GM19240 (cell line): Measurements from ENCODE around the gene CCDC169.
"Not testable (repeated sequence)": the region's sequence is repeated elsewhere in the genome, so short reads cannot be mapped to it uniquely, and the experiment has no call there.

Experiments used
- DNase-seq: peaks from one replicate; pipeline ENCODE4 v3.0.0; 2011; ENCODE audit warnings: low spot score; ENCODE audit not compliant: insufficient read length

CCDC169 gene

GRCh38 chr13:36297366-36298338, at the start of gene CCDC169:
Gene CCDC169, minus strand, starts transcription at chr13:36297814. Its CDS starts 95 bp downstream, at chr13:36297719.
- no peak for DNase-seq

DNA sequence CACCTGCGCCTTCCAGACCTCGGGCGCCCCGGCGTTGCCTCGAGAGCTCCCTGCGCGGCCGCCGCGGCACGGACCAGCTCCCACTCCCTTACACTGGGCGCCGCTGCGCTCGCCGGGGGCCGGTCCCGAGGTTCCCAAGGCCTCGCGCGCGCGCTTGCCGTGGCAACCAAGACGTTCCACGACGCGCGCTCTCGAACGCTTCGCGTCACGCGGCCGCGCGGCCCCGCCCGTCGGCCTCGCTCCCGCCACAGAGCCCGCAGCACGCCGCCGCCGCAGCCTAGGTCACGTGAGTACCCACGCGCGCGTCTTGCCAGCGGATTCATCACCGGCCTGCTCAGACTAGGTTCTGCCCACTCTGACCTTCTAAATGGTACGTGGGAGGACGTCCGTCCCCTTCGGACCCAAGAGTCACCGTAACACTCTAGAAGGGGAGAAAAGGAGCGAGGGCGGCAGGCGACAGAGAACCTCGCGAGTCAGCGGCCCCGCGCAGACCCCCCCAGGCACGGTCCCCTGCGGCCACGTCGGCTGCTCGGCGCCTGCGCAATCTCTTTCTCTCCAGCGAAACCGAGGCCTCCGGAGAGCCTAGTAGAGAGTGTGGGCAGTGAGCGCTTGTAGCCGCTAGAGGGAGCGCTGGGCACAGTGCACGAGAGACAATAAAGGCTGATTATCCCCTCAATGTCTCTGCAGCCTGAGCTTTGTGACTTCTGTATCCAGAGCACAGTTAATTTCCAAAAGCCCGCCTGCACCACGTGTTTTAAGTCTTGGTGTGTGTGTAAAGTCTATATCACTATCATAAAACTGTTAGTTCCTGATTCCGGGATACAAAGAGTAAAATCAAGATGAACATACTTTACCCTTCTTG, 48.8 kb upstream of the CCDC169 start, which contains the start of gene SPART:
SPART (minus strand) TSS at position 173 of the 862 bp plus-strand sequence. CDS start 10,564 bp downstream, outside the sequence.
- DNase-seq: peak; percentile 37

DNA sequence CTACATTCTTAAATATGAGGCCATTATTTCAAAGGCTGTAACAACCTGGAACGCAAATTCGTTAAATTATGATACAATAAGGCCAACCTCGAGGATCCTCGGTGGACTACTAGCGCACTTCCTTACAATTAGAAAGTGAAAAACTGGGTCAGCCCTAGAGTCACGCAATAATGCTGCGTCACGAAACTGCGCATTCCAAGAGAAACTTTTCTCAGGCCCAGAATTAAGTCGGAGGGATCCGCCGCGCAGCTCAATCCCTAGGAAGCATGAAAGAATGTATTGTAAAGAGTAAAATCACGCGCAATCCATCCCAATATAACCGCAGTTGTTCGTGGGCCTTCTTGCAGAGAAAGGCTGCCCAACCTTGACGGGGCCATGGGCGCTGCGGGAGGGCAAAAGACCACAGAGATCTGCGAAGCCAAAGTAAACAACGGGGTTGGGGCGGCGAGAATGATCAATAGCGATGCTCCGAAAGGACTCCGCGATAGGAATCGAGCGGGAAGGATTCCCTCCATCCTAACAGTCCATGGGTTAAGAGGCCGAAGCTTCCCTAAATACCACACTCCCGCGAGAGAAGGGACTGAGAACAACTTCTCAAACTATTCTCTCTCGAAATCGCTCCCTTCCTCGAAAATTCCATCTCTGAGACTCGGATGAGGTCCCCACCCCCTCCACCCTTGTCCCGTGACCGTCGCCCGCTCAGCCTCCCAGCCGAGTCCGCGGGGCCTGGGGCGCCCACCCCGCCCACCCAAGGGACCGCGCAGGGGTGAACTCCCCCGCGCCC, 48.0 kb upstream of the CCDC169 start:
- DNase-seq: no peak

- DNase-seq: no peak
These were observed 47.3 kb upstream of the CCDC169 start for GRCh38 chr13:36344886-36345437.

GRCh38 chr13:36344173-36344572, 46.6 kb upstream of the CCDC169 start:
- DNase-seq: no peak

DNA sequence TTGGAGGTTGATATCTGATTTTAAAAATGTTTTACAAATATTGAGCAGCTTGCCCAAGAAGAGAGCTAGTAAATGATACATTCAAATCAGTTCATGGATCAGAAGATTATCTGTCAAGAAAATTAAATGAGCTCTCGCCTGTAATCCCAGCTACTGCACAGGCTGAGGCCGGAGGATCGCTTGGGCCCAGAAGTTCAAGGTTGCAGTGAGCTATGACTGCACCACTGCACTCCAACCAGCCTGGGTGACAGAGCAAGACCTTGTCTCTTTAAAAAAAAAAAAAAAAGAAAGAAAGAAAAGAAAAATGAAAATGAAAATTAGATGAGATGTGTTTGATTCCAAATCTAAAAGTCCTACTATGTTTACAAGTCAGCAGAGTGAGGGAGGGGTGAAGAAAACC, 46.2 kb upstream of the CCDC169 start:
- no peak for DNase-seq

DNA sequence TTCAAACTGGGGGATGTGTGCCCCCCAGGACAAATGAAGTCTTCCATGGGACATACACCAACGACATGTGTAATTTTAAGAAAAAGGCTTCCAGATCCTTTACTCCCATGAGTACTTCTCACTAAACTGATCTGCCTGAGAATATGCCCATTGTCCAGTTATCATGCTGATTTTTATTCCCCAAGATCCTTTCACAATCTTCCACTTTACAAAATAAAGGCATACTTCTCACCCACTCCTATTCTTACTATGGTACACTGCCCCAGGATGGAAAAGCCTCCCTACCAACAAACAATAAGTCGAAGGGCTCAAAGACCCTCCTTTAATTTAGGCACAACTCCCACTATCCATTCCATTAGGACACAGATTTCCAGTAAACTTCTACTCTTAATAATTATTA, 45.1 kb upstream of the CCDC169 start:
- DNase-seq: no peak

DNA sequence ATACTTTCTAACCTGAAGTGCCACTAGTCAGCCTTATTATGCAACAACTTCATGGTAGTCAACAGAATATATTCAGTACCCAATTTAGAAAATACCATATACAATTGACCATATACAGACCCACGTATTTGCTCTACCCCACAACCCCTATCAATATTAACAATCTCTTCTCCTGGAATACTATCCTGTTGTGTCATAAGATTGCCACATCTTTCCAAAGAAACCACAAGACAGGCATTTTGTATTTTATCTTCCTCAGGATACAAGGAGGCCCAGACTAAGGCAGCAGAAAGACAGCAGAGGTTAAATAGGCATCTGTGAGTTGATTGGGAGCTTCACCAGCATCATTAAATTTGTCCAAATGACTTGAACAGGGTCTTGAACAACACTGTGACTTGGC, 44.1 kb upstream of the CCDC169 start:
- DNase-seq: no peak

DNA sequence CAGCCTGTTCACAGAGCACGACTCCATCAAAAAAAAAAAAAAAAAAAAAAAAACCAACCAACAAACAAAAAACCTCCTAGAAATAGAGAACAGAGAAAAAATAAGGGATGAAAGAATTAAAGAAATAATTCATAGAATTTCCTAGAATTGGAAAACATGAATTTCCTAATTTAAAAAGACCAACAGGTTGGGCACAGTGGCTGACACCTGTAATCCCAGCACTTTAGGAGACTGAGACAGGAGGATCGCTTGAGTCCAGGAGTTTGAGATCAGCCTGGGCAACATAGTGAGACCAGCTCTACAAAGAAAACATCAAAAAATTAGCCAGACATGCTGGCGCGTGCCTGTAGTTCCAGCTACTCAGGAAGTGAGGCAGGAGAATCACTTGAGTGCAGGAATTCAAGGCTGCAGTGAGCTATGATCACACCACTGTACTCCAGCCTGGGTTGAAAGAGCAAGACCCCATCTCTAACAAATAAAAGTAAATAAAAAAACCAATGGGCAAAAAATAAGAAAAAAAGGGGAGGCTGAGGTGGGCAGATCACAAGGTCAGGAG, 42.1 kb upstream of the CCDC169 start:
- DNase-seq: no peak

GRCh38 chr13:36337938-36338641, 40.5 kb upstream of the CCDC169 start:
- no peak for DNase-seq

DNA sequence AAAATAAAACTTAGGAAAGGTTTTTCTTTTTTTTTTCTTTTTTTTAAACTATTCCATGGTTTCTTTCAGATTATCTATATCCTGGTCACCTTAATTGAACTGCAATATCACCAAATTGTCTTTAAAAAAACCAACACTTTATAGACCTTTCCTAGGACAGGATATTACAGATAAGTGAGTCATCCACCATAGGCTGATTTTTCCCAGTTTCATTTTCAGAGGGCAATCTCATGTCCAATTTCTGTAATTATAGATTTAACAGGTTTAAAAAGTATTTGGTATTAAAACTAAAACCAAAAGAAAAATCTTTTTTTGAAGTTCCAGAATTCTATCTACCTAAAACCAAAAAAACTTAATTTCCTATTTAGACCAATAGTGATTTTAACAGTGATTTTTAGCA, 35.4 kb upstream of the CCDC169 start:
- no peak for DNase-seq

- DNase-seq: not testable (repeated sequence)
These were observed 34.6 kb upstream of the CCDC169 start for GRCh38 chr13:36332255-36332654.

- DNase-seq: no peak
These were observed 33.7 kb upstream of the CCDC169 start for GRCh38 chr13:36331280-36331679.

DNA sequence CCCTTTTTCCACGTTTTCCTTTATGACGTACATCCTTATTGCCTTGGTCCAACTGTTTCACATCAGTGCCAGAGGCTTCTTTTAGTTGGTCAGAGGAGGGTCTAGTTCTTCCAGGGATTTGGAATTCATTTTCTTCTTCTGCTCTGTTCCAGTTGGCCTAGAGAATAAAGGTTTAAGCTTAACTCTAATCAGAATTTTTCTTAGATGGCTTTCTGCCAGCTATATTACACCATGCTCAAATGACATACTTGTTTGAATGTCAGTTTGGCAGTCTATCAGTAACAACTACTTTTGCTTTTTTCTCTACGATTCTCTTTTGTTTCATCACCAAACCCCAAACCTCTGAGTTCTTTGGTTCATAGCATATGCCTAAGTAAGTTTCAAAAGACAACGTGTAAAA, 31.7 kb upstream of the CCDC169 start:
- DNase-seq: no peak

DNA sequence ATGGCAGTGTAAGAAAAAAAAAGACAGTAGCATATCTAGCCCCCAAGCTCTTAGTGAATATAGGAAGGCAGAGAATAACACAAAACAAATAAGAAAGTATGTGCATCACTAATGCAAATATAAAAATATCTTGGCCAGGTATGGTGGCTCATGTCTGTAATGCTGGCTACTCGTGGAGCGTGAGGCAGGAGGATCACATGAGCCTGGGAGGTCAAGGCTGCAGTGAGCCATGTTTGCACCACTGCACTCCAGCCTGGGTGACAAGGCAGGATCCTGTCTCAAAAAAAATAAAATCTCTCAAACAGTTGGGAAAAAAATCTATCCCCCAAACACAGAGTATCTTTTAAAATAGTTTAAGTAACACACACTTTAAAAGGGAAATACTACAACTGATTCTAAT, 31.2 kb upstream of the CCDC169 start:
- DNase-seq: no peak

DNA sequence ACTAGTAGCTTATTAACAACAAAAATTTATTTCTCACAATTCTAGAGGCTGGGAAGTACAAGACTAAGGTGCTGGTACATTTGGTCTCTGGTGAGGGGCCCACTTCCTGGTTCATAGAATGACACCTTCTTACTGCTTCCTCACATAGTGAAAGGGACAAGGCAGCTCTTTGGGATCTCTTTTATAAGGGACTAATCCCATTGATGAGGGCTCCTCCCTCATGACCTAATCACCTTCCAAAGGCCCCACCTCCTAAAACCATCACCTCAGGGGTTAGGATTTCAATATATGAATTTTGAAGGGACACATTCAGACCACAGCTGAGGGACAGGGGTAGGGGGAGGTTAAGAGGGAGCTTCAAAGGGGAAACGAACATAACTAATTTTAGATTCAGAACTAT, 28.3 kb upstream of the CCDC169 start:
- no peak for DNase-seq

GRCh38 chr13:36324881-36325280, 27.3 kb upstream of the CCDC169 start:
- not testable (repeated sequence) for DNase-seq

GRCh38 chr13:36323951-36324566, 26.4 kb upstream of the CCDC169 start:
- DNase-seq: no peak

DNA sequence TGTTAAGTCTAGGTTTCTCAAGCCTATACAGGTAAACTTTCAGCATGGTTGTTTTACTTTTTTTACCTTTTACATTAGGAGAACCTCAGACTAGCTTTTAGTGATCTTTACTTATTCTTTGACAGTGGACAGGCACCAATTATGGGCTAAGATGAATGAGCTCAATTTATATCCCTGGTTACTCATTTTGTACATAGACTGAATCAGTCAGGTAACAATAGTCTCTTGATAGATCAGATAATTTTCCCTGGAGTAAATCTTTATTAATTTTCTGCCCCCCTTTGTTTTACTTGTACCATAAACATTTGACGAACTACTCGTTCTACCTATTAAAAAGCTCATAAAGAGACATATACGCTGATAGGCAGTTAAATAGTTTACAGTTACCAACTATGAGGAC, 25.8 kb upstream of the CCDC169 start:
- DNase-seq: no peak
